ENCODE data around the gene GTF3C2.
"Not testable (repeated sequence)": the region's sequence is repeated elsewhere in the genome, so short reads cannot be mapped to it uniquely, and the experiment has no call there.

The GTF3C2 gene

DNA sequence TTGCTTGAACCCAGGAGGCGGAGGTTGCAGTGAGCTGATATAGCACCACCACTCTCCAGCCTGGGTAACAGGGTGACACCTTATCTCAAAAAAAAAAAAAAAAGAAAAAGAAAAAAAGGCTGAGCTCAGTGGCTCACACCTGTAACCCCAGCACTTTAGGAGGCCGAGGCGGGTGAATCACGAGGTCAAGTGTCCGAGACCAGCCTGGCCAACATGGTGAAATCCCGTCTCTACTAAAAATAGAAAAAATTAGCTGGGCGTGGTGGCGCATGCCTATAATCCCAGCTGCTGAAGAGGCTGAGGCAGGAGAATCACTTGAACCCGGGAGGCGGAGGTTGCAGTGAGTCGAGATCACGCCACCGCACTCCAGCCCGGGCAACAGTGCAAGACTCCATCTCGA lies 36.7 kb downstream of the GTF3C2 start:
- DNase-seq = not testable (repeated sequence)

DNA sequence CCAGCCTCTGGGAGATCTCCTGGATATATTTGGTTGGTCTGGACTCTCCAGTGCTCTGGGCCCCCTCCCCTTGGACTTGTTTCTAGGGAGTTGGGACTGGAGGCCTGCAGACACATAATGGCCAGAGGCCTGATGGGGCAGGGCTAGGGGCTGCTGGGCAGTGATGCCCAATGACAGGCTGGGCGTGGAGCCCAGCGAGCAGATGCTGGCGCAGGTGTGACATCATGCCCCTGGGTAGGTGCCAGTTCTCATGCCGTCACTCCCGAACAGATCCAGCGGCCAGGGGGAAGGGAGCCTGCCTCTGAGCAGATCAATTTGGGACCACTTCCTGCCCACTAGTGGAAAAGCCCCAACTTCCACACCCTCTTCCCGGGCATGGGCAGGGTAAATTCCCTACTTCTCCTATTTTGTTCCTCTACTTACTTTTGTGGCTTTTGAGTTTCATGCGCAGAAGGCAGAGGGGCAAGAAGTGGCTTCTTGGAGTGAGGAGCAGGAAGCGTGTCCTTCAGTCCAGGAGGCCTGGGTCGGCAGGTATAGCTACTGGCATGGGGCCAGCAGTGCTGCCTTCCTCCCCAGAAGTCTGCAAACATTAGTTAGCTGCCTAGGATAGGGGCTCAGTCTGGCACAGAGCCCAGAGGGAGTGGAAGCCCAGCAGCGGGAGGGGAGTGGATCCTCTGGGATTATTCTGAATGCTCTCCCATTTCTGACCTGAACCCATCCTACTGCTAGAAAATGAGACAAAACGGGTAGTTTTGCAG lies 39.7 kb downstream of the GTF3C2 start:
- no peak for DNase-seq

DNA sequence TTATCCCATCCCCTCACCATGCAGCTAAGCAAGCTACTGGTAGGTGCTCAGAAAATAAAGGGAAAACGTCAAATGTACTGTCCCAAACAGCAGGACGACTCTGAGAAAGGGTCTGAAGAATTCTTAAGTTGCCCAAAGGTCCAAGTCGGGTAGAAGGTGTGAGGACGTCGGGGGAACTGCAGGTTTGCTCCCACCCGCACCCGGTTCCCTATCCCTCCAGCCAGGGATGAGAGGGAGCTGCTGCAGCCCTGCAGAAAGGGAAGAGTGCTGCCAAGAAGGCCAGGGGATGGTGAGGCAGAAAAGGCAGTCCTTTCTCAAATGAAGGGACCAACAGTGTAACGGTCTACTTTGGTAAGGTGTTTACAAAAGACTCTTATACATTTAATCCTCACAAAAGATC lies 41.4 kb downstream of the GTF3C2 start:
- no peak for DNase-seq

DNA sequence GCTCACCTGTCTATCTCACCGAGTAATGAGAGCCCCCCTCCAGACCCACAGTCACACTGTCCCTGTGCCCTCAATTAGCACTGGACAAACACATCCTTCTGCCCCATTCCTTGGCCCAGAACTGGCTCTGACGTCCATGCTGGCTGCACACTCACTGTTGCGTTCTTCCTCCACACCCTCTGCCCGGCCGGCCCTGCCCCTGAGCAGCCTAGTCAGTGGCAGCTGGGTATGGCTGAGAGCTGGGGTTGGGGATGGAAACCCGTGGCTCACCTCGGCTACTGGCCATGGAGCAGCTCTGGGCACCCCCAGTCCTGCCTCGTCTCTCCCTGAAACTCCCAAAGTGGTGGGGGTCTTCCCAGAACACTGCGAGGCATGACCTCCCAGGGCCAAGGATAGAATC lies 41.9 kb downstream of the GTF3C2 start:
- no peak for DNase-seq

DNA sequence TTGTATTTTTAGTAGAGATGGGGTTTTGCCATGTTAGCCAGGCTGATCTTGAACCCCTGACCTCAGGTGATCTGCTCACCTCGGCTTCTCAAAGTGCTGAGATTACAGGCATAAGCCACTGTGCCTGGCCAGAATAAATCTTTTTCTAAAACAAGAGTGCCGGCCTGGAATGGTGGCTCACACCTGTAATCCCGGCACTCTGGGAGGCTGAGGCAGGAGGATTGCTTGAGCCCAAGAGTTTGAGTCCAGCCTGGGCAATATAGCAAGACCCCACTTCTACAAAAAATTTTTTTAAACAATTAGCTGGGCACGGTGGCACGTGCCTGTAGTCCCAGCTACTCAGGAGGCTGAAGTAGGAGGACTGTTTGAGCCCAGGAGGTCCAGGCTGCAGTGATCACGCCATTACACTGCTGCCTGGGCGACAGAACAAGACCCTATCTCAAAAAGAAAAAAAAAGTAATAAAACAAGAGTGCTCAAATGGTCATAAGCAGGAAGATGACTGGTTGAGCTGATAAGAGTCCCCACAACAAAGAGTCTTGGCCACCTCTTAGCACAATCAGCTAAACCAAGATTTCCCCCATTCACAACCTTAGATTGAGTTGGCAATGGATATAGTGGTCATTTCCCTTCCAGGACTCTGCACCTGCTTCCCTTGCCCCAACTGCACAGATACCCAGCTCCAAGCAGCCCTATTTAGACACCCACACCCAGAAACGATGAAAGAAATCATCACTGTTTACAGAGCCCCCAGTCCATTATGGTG lies 42.5 kb downstream of the GTF3C2 start:
- DNase-seq = no peak

DNA sequence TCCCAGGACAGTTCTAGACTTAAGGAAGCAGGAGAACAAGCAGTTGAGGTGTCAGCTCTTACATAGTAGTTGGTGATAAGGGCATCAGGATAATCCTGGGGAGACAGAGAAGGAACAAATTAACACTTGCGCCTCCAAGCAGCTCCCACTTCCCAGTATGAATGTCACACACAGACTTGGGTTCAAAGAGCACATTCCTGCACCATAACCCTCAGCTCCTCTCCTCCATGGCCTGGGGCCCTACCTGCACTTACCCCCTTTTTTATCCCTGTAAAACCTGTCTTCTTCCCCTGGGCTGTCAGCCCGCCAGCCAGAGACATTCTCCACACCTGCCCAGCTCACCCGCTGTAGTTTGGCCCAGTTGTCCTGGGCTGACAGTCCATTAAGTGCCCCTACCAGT lies 44.4 kb downstream of the GTF3C2 start:
- DNase-seq = no peak

DNA sequence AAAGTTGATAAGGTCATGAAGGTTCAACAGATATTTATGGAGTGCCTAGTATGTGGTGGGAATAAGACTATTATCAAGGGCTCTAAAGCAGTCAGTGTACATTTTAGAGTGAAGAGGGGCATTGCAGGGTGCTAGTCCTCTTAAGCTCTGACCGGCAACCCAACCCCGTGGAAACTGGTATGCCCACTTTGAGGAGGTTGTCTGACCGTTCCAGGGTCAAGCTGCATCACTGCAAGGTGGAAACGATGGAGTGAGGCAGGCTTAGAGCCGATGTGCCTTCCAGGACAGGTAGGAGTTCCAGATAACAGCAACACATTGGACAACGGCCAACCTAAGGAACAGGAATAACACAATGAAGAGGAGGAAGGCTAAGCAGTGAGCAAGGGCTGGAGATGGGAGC lies 46.9 kb downstream of the GTF3C2 start:
- no peak for DNase-seq

DNA sequence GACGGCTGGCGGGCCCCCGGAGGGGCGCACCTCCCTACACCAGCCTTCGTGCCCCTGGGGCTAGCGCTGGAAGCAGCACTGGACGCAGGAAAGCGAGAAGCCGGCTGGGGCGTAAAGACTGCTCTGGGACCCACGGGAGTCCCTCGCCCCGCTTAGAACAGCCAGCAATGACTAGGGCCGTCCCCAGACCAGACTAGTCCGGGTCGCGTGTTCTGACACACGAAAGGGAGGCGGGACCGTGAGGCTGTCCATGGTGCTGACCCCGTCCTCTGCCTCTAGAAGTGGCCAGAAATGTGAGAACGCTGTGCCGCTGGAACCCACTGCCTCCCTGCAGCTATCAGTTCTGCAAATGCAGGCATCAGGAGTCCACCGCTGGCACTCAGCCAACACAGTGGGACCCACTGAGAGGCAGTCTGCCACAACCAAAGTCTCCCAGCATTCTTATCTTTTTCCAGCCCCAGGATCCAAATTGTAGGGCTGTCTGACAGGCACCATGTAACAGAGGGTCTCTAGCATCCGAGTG lies 48.1 kb downstream of the GTF3C2 start, which contains the start of gene UCN:
TSS of gene UCN (minus strand) at position 87 of the 523 bp plus-strand sequence. CDS start 550 bp downstream, outside the sequence.
- no peak for DNase-seq

DNA sequence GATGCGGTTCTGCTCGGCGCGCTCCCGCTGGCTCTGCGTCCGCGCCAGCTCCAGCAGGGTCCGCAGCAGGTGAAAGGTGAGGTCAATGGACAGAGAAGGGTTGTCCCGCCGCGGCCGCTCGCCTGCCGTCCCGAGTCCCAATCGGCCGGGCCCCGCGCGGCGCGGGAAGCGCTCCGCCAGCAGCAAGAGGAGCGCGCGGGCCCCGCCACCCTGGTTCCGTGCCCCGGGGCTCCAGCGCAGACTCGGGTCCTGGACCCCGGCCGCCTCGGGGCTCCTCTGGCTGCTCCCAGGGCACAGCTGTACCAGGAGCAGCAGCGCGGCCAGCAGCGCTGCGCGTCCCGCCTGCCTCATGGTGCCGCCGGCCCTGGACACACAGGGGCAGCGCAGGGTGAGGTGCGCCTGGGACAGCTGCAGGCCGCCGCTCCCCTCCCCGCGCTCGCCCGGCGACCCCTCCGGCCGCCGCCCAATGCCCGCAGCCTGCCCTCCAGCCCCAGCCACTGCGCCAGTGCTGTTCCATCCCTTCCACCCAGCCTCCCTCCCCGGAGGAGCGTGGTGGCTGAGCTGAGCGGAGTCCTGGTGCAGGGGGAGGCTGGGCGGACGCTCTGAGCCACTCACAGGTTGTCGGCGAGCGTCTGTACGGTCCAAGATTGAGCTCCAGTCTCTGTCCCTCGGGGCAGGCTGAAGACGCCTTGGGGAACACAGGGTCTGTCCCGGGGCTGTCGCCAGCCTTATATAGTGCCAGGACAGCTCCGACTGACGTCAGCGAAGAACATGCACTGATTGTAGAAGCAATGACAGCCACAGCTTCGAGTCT lies 48.8 kb downstream of the GTF3C2 start:
- DNase-seq = no peak

DNA sequence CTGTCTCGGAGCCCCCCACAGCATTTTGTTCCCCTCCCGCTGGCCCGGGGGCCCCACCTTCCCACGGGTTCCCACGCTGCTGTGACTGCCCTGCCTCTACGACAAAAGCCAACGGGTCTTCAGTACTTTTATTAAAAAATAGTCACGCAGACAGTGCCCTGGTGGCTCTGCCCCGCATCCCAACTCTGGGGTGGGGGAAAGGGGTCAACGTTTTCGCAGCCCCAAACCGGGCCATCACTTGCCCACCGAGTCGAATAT lies 49.3 kb downstream of the GTF3C2 start:
- no peak for DNase-seq

DNA sequence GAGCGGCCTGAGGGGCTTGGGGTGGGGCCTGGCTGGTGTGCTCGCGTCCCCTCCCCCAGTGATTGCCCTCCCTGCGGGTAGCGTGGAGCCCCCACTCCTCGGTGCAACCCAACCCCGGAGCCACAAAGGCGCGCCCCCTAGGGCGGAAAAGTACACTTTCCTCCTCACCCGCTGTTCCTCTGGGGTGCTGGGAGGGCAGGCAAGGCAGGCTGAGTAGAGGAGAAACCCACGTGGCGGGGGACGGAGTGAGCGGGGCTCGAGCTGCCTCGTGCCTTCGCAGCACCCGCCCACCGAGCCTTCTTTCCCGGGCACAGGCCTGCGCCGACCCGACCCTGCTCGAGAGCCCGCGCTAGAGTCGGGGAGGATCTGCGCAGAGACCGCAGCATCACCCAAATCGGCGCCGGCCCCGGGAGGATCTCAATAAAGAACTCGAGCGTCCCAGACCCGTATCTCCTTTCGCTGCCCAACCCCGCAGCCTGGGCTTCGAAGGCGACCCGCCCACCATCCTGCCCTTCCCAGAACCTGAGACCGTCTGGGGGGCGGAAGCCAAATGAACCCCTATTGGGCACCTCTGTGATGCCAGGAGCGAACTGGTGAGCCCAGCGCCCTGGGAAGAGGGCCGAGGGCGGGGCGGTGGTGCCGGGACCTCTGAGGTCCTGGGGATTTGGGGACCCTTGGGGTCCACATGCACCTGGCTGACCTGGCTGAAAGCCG lies 49.8 kb downstream of the GTF3C2 start:
- peak; percentile 51 for DNase-seq

DNA sequence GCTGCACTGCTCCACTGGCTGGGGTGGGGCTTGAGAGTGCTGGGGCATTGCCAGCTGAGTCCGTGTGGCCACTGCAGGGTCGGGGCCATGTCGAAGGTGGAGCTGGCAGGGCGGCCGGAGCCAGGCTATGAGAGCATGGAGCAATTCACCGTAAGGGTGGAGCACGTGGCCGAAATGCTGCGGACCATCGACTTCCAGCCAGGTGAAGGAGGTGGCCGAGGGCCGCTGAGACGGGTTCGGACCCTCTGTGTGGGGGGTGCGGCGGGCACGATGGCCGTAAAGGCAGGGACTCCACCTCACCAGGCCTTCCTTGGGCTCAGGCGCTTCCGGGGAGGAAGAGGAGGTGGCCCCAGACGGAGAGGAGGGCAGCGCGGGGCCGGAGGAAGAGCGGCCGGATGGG lies 50.4 kb downstream of the GTF3C2 start:
- DNase-seq = no peak

DNA sequence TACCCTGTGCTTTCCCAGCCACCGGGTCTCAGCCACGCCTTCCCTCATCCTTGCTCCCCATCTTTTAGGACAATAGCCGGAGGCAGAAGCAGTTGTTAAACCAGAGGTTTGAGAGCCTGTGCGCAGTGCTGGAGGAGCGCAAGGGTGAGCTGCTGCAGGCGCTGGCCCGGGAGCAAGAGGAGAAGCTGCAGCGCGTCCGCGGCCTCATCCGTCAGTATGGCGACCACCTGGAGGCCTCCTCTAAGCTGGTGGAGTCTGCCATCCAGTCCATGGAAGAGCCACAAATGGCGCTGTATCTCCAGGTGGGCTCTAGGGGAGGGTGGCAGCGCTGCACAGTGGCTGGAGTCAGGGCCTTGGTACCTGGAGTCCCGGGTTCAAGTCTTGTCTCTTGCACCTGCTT lies 51.0 kb downstream of the GTF3C2 start:
- DNase-seq = no peak

DNA sequence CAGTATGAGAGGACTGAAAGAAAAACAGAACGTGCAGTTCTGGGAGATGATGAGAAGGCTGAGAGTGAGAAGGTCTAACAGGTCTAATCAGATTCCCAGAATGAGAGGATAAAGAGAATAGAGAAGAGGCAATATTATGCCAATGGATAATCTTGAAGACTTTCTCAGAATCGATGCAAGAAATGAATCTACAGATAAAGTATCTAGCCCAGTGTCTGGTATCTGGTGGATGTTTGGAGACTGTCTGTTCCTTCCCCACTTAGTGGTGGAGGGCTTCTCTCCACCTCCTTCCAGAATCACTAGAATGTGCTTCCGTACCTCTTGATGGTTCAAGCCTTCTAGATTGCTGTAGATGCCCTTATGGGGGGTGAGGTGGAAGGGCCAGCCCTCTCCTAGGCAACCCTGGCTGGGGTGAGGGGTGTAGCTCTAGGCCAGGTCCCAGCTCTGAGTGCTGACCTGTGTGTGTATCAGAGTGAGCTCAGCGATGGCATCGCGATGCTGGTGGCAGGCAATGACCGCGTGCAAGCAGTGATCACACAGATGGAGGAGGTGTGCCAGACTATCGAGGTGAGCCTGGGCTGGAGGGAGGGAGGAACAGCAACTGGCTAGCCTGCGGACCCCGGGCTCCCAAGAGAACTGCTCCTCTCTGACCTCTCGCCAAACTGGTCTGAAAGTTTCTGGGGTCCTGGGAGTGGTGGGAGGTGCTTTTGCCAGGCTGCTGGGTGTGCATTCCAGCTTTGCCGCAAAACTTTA lies 51.9 kb downstream of the GTF3C2 start:
- no peak for DNase-seq

DNA sequence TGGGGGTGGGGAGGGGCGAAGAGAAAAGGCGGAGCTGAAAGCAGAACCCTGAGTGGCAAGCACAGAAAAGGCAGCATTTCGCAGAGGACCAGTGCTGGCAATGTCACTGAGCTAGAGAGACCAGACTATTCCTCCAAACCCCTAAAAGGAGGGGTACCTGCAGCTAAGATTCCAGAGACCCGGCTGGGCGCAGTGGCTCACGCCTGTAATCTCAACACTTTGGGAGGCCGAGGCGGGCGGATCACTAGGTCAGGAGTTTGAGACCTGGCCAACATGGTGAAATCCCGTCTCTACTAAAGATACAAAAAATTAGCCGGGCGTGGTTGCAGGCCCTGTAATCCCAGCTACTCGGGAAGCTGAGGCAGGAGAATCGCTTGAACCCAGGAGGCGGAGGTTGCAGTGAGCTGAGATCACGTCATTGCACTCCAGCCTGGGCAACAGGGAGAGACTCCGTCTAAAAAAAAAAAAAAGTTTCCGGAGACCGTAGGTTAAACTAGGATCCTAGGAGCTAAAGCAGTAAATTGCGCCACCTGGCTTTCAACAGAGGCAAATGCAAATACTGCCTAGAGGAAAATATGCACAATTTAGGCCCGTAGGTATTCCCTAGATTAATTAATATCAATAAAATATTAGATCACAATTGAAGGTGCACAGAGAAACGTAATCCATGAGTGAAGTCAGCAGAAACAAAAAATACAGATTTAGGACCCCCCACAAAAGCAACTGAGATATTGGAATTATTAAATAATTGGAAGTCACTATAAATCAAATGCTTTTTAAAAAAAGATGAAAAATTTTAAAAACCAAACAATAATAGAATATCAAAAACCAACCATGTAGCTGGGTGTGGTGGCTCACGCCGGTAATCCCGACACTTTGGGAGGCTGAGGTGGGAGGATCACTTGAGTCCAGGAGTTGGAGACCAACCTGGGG lies 53.2 kb downstream of the GTF3C2 start:
- DNase-seq = no peak

DNA sequence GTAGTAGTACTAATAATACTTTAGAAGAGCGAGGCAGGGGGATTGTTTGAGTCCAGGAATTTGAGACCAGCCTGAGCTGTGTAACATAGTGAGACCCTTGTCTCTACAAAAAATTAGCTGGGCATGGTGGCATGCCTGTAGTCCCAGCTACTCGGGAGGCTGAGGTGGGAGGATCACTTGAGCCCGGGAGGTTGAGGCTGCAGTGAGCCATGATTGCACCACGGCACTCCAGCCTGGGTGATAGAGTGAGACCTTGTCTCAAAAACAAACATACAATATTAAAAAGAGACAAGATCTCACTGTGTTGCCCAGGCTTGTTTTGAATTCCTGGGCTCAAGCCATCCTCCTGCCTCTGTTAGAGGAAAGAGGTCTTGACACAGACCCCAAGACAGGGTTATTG lies 56.0 kb downstream of the GTF3C2 start:
- DNase-seq = not testable (repeated sequence)

DNA sequence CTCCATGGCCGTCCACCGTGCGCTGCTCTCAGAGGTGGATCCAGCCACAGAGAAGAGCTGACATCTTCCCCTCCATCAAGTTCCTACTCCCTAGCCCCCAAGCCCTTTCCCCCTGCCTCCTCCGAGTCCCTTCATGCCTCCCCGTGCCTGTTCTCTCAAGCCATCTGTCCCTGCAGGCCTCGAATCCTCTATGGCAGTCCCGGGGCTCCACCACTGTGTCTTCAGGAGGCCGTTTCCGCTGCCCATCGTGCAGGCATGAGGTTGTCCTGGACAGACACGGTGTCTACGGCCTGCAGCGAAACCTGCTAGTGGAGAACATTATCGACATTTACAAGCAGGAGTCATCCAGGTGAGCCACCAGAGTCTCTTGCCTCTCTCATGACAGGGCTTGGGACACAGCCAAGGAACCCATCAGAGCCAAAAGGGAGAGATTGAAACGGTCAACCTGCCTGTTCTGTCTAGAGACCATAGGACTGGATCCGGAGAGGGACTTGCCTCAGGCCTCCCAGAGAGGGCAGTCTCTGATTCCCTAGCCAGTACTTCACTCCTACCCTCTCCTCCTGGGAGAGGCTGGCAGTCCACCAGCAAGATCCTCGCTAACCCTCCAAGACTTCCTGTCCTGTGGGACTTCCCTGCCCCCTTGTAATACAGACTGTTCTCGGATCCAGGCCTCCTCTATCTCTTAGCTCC lies 58.0 kb downstream of the GTF3C2 start:
- DNase-seq = no peak

DNA sequence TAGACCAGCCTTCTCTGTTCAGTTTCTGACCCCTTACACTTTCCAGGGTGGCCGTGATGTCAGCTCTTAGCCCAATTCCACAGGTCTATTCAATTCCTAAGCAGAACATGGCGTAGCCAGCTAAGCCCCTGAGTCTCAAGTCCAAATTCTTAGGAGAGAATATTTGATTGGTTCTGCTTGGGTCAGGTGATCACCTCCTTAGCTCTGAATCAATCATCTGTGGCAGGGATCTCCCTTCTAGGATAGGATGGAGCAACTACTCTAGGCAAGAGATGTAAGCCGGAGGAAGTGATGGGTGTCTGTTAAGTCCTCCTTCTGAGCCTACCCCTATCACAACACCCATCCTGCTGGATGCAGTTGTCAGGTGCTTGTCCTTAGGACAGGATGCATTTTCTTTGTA lies 59.4 kb downstream of the GTF3C2 start:
- no peak for DNase-seq

DNA sequence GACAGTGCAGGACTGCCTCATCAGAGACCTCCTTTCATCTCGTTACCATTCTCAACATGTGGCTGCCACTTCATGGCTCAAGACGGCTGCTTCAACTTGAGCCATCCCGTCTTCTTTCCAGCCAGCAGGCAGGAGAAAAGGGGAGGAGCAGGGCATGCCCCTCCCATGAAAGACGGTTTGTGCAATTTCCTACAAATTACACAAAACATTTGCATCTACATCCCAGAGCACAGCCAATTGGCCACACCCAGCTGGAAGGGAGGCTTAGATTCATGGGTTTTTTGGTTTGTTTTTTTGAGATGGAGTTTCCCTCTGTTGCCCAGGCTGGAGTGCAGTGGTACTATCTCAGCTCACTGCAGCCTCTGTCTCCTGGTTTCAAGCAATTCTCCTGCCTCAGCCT lies 60.1 kb downstream of the GTF3C2 start:
- no peak for DNase-seq

DNA sequence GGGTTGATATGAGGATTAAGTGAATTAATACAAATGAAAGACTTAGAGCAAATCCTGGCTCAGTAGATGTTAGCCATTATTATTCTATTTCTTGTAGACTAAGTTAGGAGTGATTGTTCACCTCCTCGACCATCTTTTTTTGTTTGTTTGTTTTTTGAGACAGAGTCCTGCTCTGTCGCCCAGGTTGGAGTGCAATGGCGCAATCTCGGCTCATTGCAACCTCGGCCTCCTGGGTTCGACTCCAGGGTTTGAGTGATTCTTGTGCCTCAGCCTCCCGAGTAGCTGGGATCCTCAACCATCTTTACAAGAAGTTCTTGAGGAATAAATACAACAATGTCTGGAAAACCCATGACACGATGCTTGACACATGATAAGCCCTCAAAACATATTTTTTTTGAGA lies 61.6 kb downstream of the GTF3C2 start:
- DNase-seq = no peak

Data from stimulated activated CD4-positive, alpha-beta T cell treated with anti-CD3 and anti-CD28 coated beads, Interleukin-4, amount 100 ng/mL, for 1 hour (primary cell).